HG02763 (cell line): Measurements from ENCODE around the gene LEAP2.
"Not testable (repeated sequence)": the region's sequence is repeated elsewhere in the genome, so short reads cannot be mapped to it uniquely, and the experiment has no call there.

Experiments used
- ATAC-seq: cut with Tn5 transposase; IDR thresholded peaks from one replicate; pipeline ENCODE4 v1.9.1; 2021; ENCODE audit warnings: mild to moderate bottlenecking, moderate library complexity; ENCODE audit not compliant: unreplicated experiment

The LEAP2 gene

DNA sequence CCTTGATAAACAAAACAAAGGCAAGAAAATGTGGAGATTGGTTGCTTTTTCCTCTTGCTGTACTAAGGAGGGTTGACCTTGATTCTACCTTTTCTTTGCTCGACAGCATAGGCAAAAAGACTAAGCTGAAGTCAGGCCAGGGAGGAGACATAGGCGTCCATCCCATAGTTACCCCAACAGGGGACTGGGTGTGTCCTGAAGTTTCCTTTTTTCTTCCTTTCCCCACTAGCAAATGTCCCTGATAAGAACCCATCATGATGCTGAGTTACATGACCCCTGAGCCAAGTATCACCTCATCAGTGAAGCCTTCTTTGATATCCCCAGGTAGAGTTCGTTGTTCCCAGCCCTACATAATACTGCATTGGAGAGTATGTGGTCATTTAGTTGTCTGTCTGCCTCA, 33.2 kb upstream of the LEAP2 start:
- no peak for ATAC-seq

DNA sequence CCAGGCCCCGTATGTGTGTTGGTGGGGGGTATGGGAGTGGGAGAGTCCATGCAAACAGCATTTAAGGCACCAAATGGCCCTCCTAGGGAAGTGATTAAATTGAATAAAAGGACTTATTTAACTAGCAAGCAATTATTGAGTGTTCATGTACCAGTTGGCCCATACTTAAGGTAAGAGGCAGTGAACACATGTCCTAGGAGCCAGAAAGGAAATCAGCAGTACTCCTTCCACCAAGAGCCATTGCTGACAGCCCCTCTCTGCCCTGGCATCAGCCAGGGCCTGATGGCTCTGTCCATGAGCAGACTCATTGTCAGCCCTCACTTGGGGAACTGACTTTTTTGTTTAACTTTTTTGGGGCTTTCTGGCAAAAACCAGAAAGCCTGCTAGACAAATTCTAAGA, 32.6 kb upstream of the LEAP2 start:
- ATAC-seq, result no peak

DNA sequence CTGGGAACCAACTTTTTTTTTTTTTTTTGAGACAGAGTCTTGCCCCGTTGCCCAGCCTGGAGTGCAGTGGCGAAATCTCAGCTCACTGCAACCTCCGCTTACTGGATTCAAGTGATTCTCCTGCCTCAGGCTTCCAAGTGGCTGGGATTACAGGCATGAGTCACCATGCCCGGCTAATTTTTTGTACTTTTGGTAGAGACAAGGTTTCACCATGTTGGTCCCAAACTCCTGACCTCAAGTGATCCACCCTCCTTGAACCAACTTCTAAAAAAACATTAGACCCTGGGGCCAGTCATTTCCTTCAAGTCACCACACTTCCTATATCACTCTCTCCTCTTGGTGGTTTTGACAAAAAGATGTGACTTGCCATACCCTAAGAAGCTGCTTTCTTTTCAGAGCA, 32.2 kb upstream of the LEAP2 start:
- ATAC-seq, result no peak

DNA sequence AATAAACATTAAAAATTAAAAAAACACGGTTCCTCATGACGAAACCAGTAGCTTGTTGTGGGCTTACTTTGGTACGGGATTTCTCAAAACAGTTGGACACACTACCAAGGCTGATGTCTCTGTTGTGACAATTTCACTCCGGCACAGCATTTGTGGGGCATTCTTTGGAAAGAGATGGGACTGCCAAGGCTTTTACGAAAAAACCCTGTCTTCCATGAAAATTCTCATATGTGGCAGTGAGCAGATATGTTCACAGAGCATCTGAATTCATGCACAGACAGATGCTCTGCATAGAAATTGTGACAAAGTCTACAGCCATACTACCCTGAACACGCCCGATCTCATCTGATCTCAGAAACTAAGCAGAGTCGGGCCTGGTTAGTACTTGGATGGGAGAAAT, 25.2 kb upstream of the LEAP2 start:
- ATAC-seq, result no peak

DNA sequence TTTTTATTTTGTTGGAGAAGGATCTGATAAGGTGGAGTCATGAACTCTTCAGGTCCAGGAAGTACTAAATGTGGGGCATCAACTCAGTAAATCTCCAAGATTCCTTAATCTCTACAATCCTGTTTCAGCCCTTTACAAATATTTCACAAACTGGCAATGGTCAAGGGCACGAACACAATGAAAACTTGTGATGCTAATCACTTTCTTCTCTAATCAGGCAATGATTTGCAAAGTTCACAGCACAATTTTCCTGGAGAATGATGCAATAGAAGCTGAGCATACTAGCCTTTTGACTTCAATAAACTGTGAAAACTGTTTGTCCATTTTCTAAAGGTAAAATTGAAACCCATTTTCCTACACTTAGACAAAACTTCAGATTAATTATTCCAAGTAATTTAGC, 24.1 kb upstream of the LEAP2 start:
- ATAC-seq, result no peak

DNA sequence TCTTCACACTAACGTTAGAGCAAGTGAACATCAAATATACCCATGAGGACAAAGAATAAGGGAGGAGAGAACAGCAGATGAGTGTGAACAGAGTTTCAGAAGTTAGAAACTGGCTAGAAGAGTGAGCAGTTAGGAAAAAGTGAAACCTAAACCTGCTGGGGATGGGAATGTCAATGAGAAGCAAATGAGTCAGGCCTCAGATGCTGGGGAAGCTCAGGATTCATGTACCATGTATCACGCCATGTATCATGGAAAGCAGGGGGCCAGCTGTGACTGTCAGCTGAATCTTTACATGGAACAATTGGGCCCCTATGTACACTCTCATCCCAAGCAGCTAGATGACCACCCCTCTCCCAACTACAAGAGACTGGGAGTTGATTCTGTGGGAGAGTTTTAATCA, 23.4 kb upstream of the LEAP2 start:
- ATAC-seq, result no peak

DNA sequence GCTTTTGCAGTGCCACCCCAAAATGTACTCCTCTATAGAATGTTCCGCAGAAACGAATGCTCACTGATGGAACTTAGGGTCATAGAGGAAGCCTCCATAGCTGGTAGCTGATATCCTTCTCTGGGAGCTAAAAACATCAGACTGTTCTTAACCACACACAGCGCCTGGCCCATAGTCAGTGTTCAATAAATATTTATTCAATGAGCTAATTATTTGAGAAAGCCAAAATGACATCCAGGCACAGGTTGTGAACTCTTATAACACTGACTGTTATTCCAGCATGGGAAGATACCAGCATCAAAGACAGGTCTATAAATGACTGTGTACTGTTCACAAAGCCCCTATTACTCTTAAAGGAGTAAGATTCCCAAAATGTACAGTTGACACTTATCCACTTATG, 20.1 kb upstream of the LEAP2 start:
- no peak for ATAC-seq

DNA sequence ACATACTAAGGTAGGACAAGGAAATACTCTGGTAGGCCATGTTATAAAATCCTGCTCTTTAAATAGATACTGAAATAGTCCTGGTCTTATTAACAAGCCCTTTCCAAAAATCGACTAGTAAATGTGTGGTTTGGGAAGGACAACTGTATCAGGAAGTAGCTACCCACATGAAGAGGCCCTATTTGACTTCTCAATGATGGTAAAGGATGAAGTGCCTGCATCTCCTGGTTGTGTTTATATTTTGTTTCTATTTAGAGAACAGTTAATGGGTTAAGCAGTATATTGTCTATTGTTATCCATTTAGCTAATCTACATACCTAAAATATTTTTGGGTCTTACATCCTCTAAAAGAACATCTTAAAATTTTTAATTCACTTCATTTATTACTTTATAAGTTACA, 19.7 kb upstream of the LEAP2 start:
- no peak for ATAC-seq

DNA sequence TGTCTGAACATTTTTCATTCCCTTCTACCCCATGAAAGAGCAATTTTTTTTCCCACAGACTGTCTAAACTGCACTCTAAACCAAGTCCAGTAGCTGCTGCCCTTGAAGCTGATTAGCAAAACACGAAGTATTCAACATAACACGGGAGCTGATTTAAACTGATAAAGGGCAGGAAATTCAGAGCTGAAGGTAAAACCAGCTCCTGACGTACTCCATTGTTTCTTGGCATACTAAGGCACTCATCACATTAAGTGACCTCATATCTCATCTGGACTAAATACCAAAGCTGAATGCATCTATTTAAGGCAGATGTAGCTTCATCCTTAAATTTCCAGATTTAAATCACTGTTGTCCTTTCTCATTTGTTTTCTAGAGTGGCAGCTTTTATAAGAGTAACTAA, 19.2 kb upstream of the LEAP2 start:
- no peak for ATAC-seq

DNA sequence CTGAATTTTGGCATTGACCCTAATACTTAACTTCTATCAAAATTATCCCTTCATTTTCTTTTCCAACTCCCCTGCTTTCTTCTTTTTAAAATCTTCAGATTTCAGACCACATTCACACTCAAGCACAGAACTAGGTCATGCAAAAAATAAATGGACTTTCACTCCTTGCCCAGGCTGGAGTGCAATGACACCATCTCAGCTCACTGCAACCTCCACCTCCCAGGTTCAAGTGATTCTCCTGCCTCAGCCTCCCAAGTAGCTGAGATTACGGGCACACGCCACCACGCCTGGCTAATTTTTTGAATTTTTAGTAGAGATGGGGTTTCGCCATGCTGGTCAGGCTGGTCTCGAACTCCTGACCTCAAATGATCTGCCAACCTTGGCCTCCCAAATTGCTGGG, 18.5 kb upstream of the LEAP2 start:
- ATAC-seq, result not testable (repeated sequence)

DNA sequence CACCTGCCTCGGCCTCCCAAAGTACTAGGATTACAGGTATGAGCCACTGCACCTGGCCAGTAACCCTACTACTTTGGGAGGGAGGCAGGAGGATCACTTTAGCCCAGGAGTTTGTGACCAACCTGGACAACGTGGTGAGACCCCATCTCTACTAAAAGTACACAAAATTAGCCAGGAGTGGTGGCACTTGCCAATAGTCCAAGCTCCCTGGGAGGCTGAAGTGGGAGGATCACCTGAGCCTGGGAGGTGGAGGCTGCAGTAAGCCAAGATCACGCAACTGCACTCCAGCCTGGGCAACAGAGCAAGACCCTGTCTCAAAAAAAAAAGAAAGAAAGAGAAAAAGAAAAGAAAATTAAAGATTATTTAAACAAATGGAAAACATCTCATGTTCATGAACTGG, 17.5 kb upstream of the LEAP2 start:
- no peak for ATAC-seq

DNA sequence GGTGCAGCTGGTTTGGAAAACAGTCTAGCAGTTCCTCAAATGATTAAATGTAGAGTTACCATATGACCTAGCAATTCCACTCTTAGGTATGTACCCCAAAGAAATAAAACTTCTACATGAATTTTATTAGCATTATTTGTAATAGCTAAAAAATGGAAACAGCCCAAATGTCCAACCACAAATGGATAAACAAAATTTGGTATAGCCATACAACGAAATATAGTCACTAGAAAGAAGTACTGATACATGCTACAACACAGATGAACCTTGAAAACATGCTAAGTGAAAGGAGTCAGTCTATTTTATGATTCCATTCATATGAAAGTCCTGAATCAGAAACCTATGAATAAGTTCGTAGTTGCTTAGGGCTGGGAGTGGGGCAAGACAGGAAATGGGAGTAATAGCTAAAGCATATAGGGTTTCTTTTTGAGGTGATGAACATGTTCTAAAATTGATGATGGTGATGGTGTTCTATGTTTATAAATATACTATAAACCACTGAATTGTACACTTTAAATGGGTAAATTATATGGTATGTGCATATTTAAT, 13.5 kb upstream of the LEAP2 start:
- no peak for ATAC-seq

DNA sequence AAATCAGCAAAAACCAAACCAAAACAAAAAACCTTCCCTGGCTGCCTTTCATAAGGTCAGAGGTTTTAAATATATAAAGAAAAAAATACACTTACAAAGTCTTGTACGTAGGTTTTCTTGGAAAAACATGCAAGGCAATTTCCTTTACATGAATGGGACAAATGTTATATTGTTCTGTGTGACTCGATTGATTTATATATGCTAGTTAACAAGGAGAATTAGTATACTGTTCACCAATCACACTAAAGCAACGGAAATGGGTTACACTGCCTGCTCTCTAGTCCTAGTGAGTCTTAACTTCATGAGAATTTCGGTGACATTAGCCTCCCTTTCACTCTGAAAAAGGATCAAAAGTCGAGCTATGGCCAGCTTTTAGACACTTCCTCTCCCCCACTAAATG, 12.7 kb upstream of the LEAP2 start:
- ATAC-seq, result no peak

DNA sequence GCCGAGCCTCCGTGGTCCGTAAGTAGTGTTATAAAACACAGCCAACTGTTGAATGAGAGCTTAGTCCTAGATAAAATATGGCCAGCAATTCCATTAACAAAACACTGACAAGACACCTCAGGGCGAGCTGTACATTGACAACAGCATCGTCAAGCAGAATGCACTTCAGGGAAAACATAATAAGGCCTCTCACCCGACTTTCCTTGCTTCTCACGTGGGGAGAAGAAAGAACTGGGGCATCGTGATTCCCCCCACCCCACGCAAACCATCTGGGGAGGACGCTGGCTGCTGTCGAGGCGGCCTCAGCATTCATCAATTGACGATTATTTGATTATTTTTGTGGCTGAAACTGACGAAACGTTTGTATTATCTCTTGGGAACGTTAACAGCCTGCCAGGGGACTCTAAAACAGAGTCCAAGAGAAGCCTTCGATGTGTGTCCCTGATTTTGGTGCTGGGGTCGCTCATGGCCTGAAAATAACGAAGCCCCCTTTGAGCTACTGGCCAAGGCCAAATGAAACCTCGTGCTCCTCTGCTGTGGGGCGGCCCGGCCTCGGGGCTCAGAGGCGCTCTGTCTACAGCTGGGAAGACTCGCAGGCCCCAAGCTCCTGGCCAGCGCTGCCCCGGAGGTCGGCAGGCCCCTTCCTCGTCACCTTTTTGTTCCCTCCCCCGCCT, 7.7 kb upstream of the LEAP2 start:
- ATAC-seq, result peak; percentile 14

DNA sequence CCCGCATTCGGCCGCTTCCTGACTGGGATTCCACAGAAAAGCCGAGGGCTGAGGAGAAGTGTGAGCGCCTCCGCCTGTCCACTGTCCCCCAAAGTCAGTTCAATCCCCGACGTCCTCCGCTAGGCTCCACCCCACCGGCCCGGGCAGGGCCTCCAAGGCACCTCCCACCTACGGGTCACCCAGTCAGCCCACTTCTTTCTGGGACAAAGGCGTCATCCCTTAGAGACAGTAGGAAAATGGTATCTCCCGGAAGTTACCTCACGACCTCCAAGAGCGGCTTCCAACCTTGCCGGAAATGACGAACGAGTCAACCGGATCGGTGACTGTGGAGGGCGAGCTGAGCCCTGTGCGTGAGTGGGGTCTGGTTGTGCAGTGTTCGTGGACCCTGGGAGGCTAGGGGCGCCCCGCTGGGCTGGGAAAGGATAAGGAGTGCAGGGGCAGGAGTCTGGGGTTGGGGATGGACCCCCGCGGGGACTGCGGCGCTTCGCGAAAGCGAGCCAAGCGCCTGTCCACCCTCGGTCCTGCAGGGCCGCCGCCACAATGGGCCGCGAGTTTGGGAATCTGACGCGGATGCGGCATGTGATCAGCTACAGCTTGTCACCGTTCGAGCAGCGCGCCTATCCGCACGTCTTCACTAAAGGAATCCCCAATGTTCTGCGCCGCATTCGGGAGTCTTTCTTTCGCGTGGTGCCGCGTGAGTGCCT, 7.0 kb upstream of the LEAP2 start, which contains the start of the genes GDF9 and UQCRQ:
GDF9 (minus strand) TSS at position 128 of the 704 bp plus-strand sequence. CDS start 1,936 bp downstream, outside the sequence.
UQCRQ (plus strand) TSS at position 301 of the 704 bp plus-strand sequence; CDS start at position 541, 240 bp downstream.
- ATAC-seq, result peak; percentile 99

DNA sequence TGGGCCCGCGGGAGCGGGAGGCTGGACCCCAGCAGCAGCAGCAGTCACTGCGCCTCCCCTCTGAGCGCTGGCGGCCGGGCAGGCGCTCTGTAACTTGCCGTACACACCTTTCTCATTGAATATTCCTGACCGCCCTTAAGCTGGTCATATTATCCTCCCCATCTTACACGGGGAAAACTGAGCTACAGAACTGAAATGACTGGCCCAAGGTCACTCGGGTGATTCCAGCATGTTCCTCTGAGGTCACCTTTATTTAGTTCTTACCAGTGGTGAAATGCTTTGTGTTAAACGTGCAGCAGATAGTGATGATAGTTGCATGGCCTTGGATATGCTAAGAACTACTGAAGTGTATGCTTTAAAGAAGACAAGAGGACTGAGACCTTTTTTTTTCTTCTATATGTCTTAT, 6.4 kb upstream of the LEAP2 start:
- ATAC-seq, result peak; percentile 3

DNA sequence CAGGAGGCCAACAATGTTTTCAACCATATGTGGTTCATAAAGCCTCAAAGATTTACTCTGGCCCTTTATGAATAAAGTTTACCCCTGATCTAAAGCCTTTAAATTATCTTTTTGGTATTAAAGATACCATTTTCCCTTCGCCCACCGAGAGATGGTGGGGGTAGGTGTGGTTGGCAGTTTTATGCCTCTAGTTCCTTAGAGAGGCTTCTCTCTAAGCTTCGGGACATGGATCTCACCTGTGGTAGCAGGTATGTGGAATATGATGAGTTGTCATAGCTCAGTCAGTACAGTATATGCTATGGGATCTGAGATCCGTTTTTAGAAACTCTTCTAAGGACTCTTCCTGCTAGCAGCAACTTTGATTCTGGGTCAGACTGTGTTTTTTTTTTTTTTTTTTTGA, 4.7 kb upstream of the LEAP2 start:
- no peak for ATAC-seq

DNA sequence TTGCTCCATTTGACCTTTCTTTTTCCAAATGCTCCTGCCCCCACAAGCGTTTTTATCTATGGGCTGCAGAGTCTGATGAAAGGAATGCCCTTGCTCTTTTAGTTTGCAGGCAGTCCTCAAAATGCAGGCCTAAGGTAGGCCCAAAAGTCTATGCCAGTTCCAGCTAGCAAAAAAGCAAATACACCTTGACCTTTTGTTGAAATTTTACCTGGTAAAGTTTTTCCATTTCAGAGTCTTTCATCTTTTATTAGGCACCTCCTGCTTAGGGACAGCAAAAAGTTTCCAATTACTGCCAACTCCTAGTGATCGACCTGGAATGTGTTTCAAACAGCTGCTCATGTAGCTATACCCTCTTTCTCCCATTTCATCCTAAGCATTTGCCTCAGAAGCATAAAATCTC, 2.7 kb upstream of the LEAP2 start:
- no peak for ATAC-seq

DNA sequence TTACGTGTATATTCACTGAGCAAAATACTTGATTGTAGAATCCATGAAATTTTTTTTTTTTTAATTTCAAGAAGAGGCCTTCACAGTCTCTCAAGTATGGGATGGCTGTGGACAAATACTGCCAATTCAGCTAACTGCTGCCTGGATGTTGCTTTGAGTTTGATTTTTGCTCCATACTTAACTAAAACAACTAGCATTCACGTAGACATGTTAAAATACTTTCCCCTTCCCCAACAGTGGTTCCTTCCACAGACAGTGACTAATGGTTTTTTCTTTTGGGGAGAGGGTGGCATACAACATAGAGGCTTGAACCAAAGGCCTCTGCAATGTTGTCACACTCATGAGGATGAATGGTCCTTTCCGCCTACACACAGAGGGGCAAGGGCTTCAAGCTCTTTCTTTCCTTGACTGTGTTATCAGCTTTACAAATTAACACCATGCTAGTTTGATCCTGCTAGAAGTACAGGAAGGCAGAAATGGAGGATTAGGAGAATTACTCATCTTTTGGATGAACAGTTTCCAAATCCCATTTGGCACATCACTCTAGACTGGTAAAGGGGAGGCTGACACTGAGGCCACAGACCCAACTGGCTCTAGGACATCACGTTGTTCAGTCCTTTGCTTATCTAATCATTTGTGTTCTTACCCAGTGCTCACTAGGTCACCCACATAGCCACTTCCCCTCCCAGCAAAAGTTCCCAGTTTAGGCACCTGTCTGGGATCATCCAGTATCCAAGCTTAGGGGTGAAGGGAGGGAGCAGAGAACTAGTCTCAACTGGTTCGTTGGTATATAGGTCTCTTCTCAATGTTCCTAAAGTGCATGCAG, 1.8 kb upstream of the LEAP2 start:
- ATAC-seq, result no peak

DNA sequence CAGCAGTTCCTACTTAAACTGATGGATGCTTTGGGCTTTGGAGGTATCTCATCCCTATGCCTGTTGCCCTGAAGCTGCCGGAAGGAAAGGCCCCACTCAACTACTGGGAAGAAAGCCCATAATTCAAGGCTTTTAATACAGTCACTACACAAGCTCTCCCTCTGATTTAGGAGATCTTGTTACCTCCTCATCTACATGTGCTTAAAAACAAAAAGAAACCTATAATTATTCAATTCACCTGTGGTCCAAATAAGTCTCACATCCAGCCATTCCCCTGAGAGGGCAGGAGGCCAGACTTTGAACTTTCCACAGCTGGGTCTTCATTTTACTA, 715 bp upstream of the LEAP2 start:
- ATAC-seq, result no peak

DNA sequence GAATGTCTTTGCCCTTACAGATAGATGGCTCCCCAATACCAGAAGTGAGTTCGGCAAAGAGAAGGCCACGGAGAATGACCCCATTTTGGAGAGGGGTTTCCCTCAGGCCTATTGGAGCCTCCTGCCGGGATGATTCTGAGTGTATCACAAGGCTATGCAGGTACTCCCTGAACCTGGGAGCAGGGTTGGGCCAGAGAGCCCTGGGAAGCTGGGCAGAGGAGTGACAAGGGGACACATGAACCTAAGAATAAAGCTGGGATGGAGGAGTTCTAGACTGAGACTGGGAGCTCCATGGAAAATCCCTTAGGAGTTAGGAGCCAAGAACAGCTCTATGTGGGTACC, 433 bp downstream of the LEAP2 start:
- ATAC-seq, result no peak
